ENCODE measurements around the gene ALDH1L1. TPM values are rescaled to one million over a fixed set of nuclear protein-coding genes. Genes with fewer than 3 reads are reported as not detected.

The ALDH1L1 gene
- total RNA-seq, 2 experiments from 2014 or later: not detected

DNA sequence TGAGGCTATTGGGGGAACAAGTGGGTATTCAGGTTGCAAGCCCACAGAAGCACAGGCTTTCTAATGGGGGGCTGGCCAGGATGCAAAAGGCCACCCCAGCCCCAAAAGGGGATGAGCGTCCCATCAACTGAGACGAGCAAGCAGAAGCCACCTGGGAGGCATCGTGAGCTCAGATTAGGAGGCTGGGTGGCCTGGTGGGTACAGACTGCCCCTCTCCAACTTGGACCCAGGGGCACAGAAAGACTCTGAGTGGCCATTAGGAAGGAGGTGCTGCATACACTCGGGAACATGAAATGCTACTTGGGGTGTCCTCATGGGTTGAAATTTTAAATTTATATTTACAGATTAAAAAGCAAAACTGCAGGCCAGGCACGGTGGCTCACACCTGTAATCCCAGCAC lies 125.5 kb downstream of the ALDH1L1 start:
- DNase-seq: no peak
- POLR2A ChIA-PET: no interaction called here
- no peak overlapping the region for H3K4me3 Mint-ChIP-seq

DNA sequence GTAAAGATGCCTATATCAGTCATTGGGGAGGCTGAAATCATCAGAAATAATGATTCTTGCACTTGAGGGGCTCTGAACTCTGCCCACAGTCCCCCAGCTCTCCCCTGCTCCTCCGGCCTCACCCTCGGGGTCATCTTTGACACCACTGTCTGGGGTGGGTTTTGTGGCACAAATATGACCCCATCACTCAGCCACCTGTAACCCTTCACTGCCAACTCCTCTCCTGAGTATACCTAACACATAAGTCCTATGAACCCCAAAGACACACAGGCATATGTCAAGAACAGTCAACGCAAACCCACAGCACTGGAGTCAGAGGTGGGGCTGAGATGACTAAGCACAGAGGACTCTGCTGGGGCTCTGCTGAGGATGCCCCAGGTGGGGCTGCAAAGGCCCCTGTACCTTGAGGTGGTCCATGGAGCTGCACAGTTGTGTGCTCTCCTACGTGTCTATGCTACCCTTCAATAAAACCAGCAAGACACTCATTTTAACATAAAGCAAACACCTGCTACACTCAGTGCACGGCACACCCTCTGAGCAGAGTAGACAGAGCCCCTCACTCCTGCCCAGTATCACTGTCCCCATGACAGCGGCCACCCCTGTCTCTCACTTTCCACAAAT lies 126.3 kb downstream of the ALDH1L1 start:
- no peak overlapping the region for H3K27ac Mint-ChIP-seq

More for the DNA sequence above, 125.5 kb downstream of the ALDH1L1 start:
- H3K36me3 Mint-ChIP-seq (ENCODE audit: low read depth): no peaks in the 10 kb centered on the region
- no peaks in the 10 kb centered on the region for H3K27me3 Mint-ChIP-seq
- no peak for ATAC-seq
- no peaks in the 10 kb centered on the region for H3K9me3 Mint-ChIP-seq
- no peak for TF ChIP-seq CTCF (IDR thresholded peaks at IDR 0.05)
- no peak overlapping the region for H3K27ac Mint-ChIP-seq
- intact Hi-C loops (cut with micrococcal nuclease): no loop called here
- peaks cover 16% of the 10 kb centered on the region for H3K4me1 Mint-ChIP-seq (ENCODE audit: low read depth)
- CTCF ChIA-PET: no interaction called here

More for the DNA sequence above, 126.3 kb downstream of the ALDH1L1 start:
- intact Hi-C loops (cut with micrococcal nuclease): no loop called here
- ChIA-PET POLR2A (no interaction called here), CTCF (no interaction called here)
- no peak for TF ChIP-seq CTCF (IDR thresholded peaks at IDR 0.05)
- Mint-ChIP-seq H3K4me1 (ENCODE audit: low read depth) (peaks cover 16% of the 10 kb centered on the region), H3K4me3 (no peak overlapping the region), H3K27me3 (no peaks in the 10 kb centered on the region), H3K36me3 (ENCODE audit: low read depth) (no peaks in the 10 kb centered on the region), H3K9me3 (no peaks in the 10 kb centered on the region)
- DNase-seq (no peak), ATAC-seq (no peak)

Other genes starting within 250 kb of the ALDH1L1 start
- gene ROPN1B, start 211.4 kb downstream of the ALDH1L1 start, total RNA-seq: not detected
- 10 to 100 TPM; 19.1 to 23.4 TPM for gene SLC41A3, start 96.5 kb downstream of the ALDH1L1 start, total RNA-seq
- under 1 TPM in 1 of 2 experiments, not detected in 1; 0.11 TPM for gene KLF15, start 176.8 kb upstream of the ALDH1L1 start, total RNA-seq
- not detected for gene CFAP100, start 214.3 kb upstream of the ALDH1L1 start, total RNA-seq